ENCODE data around the gene UTS2.
A peak's percentile ranks its signal among the peaks of the same experiment; 100 is the strongest.

Gene UTS2

DNA sequence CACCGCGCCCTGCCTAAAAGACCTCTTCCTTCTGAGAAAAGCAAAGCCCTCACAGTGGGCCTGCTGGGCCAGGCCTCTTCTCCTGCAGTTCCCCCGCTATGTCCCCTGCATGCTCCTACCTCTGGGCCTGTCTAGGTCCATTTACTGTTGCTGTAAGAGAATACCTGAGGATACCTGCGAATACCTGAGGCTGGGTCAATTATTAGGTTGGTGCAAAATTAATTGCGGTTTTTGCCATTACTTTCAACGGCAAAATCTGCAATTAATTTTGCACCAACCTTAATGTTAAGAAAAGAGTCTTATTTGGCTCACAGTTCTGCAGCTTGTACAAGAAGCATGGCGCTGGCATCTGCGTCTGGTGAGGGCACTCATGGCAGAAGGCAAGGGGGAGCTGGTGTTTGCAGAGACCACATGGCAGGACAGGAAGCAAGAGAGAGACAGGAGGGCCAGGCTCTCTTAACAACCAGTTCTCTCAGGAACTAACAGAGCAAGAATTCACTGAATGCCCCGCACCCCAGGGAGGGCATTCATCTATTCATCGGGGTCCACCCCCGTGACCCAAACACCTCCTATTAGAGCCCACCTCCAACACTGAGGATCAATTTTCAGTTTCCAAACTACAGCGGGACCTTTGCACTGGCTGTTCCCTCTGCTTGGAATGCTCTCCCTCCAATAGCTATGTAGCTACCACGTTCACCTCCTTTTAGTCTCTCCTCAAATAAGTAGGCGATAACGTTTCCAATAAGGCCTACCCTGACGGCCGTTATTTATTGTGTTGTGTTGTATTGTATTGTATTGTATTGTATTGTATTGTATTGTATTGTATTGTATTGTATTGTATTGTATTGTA is 9.6 kb upstream of the UTS2 start:
- DNase-seq = no peak

DNA sequence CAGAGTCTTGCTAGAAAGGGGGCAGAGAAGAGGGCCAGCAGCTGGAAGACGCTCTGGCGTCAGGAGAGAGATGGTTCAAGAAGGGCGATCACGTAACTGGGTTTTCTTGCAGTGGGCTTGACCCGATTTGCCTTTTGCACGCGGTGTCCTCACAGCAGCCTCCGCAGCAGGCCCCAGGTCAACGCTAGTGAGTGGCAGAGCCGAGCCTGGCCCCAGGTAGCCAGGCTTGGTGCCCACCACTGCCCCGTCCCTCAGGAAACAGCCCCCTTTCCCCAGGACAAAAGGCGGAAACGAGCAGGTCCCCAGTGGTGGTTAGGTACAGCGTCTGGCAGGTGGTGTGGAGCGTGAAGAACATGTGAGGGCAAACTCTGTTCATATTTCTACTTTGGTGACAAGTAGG is 8.6 kb upstream of the UTS2 start:
- no peak for DNase-seq

DNA sequence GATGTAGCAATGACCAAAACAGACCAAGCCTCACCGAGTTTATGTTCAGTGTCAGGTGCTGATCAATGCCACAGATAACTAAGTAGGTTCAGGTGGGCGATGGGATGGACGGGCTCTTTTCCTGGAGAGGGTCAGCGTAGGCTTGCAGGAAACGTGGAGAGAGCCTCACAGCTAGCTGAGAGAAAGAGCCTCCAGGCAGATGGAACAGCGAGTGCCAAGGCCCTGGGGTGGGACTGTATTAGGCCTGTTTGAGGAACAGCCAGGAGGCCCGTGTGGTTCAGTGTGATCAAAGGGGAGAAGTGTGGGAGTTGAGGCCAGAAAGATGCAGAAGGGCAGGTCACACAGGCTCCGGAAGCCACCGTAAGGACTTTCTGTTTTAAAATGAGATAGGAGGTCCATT is 7.3 kb upstream of the UTS2 start:
- DNase-seq = no peak

DNA sequence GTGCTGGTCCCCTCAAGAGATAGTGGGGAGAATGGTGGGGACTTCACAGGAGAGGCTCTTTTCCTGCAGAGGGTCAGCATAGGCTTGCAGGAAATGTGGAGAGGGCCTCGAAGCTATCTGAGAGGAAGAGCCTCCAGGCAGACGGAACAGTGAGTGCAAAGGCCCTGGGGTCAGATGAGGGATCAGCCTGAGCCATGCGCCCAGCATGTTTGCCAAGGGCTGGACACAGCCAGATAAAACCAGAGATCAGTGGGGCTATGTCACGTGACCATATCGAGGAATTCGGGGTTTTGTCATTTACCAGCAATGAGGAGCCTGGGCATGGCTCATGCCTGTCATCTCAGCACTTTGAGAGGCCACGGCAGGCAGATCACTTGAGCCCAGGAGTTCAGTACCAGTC is 6.5 kb upstream of the UTS2 start:
- DNase-seq = no peak

DNA sequence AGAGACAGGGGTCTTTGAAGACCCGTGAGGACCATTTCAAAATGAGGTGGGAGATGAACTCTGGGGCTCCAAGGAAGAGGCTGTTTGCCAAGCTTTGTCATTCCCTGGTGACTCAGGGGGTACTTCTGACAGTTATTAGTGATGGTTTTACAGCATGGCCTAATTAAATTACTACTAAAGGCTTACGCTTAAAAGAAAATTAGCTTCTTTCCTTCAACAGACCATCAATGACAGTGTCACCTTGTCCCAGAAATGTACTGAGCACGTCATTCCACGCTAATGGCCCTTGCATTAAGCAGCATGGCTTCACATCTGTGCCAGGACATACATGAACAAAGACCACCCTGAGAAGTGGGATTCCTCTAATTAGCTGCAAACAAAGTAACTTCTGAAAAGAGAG is 5.1 kb upstream of the UTS2 start:
- no peak for DNase-seq

DNA sequence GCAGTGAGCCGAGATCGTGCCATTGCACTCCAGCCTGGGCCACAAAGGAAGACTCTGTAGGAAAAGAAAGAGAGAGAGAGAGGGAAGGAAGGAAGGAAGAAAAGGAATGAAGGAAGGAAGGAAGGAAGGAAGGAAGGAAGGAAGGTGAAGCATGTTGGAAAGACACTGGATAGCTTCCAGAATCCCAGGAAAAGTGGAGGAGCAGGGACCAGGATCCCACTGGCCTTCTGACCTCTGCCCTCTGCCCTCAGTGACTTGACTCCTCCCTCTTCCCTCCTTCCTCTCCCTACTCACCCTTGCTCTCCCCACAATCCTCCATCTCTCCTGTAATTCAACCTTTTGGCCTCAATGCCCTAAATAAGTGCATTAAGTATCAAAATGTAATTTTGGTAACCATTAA is 4.1 kb upstream of the UTS2 start:
- no peak for DNase-seq

DNA sequence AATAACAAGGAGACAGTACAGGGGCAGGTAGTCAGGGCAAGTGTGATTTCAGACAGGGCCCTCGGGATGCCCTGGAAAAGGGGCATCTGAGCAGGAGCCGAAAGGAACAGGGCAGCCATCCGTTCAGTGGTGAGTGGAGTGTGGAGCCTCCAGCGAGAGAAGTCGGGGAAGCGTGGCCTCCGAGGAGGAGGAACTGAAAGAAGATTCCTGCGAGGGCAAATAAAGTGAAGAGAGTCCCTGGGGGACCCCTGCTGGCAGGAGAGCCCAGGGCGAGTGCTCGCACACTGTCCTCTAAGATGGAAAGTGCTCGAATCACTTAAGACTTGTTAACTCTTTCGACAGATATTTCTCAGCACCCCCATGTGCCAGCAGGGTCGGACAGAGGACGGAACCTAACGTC is 3.5 kb upstream of the UTS2 start:
- peak in 1 of 14 donors; percentile 3 for DNase-seq

DNA sequence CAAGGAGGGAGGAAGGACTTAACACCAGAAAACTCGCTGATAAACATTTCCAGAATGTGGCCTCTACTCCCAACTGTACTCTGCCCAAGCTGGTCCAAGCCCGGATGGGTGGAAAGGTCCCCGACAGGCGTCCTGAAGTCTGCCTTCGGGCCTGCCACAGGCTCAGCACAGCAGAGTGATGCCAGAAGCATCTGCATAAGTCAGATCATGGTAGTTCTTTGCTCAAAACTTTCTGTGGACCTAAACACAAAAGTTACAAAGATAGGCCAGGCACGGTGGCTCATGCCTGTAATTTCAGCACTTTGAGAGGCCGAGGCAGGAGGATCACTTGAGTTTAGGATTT is 790 bp upstream of the UTS2 start:
- no peak for DNase-seq

DNA sequence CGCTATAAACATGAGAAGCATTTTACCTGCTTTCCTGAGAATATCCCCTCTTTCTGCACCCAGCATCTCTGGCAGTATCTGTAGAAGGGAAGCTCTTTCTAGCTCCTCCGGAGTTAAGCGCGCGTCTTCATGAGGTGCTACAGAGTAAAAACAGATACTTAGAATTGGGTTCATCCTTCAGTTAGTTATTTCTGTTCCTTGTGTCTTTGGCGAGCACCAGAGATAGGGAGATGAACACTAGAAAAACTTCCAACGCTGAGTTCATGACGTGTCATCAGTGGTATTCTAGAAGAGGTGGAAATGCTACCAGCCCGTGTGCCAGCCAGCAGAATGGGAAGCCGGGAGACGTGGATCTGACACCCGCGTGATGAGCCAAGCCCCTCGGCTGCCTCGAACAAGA is 2.1 kb downstream of the UTS2 start:
- DNase-seq = no peak

DNA sequence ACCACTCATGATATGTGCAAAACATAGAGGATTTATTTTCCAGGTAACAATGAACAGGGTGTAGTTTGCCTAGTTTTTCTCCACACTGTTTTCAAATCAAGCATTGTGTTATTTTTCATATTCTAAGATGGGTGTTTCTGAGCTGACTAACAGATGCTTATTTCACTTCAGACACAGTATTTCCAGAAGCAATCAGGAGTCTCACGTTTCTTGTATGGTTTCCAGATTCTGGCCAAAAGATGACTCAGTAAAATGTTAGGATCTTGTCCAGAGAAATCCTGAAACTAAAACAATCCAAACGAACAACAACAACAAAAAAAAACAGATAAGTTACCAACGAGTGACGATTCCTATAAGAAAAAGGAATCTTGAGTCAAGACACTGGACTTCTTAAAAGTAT is 5.3 kb downstream of the UTS2 start:
- no peak for DNase-seq

DNA sequence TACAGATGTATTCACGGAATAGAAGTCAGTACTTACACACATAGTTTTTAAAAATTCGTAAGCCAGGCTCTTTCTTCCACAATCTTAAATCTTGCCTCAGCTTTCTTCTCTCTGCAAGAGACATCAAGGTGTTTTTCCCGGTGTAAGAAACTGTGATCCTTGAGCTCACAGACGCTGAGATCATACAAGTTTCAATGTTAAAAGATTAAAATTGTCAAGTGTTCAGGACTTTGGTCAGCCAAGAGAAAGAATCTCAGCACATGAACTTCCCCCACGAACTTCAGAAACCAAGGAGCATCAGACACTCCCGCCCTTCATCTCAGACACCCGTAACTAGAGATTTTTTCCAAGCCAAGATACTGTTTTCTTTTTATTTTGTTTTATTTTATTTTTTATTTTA is 6.2 kb downstream of the UTS2 start:
- DNase-seq = no peak

DNA sequence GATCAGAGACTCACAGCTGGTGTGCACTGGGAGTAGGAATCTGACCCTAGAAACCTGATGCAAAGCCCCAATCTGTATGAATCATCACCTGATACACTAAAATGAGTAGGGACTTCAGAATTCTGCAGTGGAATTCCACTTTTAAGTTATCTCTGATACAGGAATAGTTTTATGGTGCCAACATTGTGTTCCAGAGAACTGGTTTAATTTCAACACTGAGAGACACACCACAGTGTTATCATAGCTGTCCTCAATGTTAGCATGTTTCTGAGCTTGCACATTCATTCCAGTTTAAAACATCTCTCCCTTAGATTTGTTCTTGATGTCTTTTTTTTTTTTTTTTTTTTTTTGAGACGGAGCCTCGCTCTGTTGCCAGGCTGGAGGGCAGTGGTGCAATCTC is 7.1 kb downstream of the UTS2 start:
- no peak for DNase-seq

DNA sequence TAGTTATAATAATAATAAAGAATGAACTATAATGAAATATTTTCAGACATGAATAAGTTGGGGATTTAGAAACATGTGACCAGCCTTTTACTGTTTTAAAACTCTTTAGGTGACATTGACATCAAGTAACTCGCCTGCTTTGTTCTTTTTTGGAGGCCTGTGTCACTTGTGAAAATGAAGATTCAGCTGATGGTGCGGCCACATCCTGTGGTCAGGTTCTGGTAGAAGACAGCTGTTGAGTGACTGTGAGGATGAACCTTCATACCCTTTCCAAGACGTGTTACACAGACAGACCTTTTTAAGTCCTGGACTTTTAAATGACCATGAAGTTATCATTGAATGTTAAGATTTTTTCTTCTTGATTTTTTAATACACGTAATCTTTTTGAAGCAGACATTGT is 10.3 kb downstream of the UTS2 start:
- no peak for DNase-seq

DNA sequence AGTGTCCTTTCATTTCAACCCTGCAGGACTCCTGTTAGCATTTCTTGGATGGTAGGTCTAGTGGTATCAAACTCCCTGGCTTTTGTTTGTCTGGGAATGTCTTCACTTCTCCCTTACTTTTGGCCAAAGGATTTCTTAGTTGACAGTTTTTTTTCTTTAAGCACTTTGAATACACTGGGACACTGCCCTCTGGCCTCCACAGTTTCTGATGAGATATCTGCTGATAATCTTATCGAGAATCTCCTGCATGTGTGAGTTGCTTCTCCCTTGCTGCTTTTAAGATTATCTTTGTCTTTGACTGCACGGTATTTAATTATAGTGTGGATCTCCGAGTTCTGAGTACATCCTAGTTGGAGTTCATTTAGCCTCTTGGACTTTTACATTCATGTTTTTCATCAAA is 13.3 kb downstream of the UTS2 start:
- no peak for DNase-seq

DNA sequence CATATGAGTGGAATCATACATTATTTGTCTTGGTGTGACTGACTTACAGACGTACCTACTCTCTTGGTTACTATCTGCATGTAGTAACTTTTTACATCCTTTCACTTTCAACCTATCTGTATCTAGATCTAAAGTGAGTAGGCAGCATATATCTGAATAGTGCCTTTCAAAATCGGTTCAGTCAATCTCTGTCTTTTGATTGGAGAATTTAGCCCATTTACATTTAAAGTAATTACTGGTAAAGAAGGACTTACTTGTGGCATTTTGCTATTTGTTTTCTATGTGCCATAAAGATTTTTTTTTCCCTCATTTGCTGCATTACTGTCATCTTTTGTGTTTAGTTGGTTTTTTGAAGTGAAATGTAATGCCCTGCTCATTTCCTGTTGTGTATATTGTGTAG is 14.2 kb downstream of the UTS2 start:
- DNase-seq = no peak

DNA sequence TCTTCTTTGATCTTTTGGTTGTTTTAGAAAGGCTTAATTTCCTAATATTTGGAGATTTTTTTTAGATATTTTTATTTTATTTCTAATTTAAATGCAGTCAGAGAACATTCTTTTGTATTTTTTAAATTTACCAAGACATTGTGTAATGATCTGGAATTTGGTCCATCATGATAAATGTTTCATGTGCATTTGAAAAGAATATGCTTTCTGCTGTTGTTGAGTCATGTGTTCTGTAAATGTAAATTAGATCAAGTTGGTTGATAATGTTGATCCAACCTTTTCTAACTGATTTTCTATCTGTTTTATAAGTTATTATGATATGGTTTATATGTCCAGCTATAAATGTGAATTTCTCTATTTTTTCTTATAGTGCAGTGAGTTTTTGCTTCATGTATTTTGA is 19.8 kb downstream of the UTS2 start:
- DNase-seq = no peak

DNA sequence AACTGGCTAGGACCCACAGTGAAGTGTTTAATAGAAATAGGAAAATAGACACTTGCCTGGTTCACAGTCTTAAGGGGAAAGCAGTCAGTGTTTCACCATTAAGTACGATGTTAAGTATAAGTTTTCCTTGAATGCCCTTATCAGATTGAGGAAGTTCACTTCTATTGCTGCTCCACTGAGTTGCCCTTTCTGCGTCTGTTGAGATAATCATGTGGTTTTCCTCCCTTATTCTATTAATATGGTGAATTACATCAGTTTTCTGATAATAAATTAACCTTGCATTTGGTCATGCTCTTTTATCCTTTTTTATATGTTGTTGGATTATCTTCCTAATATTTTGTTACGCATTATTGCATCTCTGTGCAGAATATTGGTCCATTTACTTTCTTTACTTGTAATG is 21.4 kb downstream of the UTS2 start:
- DNase-seq = no peak

DNA sequence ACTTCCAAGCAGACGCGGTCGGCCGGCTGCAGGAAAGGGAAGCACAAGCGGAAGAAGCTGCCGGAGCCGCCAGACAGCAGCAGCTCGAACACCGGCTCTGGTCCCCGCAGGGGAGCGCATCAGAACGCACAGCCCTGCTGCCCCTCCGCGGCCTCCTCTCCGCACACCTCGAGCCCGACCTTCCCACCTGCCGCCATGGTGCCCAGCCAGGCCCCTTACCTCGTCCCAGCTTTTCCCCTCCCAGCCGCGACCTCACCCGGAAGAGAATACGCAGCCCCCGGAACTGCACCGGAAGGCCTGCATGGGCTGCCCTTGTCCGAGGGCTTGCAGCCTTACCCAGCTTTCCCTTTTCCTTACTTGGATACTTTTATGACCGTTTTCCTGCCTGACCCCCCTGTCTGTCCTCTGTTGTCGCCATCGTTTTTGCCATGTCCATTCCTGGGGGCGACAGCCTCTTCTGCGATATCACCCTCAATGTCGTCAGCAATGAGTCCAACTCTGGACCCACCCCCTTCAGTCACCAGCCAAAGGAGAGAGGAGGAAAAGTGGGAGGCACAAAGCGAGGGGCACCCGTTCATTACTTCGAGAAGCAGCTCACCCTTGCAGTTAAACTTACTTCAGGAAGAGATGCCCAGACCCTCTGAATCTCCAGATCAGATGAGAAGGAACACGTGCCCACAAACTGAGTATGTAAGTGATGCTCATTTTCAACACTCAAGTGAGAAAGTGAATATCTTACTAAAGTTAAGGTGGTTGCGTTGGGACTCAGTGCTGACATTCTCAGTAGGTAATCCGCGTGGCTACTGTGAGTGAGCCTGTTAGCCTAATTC is 25.5 kb downstream of the UTS2 start:
- DNase-seq = peak in 2 of 14 donors; percentile 8 to 21

DNA sequence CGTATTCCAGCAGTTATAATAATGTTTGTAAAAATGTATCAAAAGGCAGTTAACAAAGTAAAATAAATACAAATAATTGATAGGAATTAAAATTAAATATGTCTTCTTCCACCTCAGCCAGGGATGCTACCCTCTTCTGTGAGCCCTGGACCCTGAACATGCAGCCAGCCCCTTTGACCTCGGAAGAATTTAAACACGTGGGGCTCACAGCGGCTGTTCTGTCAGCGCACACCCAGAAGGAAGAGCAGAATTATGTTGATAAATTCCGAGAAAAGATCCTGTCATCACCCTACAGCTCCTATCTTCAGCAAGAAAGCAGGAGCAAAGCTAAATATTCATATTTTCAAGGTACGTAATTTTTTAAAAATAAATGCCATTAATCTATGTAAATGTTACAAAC is 26.5 kb downstream of the UTS2 start:
- no peak for DNase-seq

DNA sequence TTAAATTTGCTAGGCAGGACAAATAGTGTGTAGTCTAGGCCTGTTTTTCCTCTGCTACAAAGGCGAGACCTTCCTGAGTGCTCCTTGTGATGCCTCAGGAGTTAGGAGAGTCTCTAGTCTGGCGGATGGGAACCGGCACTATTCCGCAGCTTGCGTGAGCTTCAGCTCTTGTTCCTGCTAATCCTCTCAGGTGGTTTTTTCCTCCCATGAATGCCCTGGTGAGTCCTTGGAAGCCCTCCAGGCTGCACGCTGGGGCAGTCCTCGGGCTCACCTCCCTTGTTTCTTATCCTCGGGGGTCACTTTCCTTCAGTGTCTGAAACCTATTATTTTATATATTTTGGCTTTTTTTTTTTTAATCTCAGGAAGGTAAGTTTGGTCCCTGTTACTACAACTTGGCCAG is 28.2 kb downstream of the UTS2 start:
- DNase-seq = peak in 1 of 14 donors; percentile 9

DNA sequence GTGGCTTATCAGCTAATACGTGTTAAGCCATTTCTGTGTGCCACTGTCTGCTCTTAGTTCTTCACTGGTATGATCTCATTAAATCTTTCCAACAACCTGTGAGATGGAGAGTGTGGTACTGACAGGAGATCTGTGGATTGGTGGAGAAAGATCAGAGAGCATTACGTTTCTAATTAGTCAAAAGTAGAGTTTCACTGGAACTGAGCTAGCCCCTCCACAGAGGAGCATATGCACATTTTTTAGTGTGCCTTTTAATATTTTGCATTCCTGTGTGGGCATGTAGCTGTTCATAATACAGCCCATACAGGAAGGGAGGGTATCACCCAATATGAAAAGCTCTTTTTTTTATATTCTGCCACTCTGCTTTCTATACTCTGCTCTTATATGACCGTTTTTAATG is 31.6 kb downstream of the UTS2 start:
- DNase-seq = no peak

DNA sequence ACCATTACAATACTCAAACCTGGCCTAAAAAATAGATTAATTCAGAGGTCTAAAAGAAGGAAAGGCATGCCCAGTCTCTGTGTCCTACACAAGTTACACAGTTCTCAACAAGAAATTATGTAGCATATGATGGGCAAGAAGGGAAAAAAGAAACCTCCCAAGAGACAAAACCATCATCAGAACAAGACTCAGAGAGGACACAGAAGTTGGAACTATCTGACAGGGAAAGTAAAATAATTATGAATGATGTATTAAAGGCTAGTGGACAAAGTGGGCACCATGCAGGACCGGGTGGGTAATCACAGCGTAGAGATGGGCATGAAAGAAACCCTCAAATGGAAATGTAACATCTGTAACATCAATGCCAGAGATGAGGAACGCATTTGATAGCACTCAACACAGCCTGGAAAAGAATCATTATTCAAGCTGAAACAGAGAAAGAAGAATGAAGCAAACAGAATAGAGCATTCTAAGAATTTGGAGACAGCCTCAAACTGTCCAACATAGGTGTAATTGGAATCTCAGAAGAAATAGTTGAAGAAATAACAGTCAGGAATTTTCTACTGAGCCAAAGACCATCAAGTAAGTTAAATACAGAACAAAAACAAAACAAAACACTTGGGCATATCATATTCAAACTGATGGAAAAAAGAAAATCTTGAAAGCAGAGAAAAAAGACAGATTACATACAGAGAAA is 39.0 kb downstream of the UTS2 start:
- no peak for DNase-seq

DNA sequence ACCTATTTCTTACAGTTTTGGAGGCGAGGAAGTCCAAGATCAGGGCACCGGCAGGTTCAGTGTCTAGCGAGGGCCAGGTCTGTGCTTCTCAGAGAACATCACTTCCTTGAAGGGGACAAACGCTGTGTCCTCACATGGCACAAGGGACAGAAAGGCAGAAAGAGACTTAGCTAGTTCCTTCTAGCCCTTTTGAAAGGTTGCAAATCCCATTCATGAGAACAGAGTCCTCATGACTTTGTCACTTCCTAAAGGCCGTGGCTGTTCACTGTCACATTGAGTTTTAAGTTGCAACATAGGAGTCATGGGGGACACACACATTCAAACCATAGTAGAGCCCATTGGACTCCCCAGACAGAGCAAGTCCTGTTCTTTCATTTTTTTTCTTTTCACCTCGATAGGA is 41.4 kb downstream of the UTS2 start:
- DNase-seq = no peak

DNA sequence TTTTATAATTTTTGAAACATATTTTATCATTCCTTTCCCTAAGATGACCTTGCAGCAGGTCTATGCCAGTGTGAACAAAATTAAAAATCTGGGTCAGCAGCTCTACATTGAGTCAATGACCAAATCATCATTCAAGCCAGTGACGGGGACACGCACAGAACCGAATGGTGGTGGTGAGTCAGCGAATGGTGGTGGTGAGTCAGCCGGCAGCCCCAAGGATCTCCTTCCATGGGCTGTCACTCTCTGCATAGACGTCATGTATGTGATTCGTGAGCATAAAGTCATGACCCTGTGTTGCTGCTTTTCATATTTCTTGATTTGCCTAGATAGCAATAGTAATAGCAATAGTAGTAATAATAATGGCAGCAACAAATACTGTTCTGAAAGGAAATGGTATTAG is 42.5 kb downstream of the UTS2 start:
- DNase-seq = peak in 1 of 14 donors; percentile 9
